ENCODE results near the gene CCER1.

- TF ChIP-seq SPI1 (IDR thresholded peaks at IDR 0.05; ENCODE audit: low read depth, low read length) (no peak), POLR2AphosphoS5 (IDR thresholded peaks at IDR 0.05; ENCODE audit: low read depth, low read length) (no peak), TAF1 (IDR thresholded peaks at IDR 0.05; ENCODE audit: low read depth, low read length) (no peak), POLR2A (IDR thresholded peaks at IDR 0.05; ENCODE audit: low read depth, low read length) (no peak), POU2F2 (IDR thresholded peaks at IDR 0.05; ENCODE audit: low read depth, low read length) (no peak)
These were observed 40.0 kb upstream of the CCER1 start for GRCh38 chr12:90995010-90995409.
